K562 (cell line): Measurements from ENCODE around the gene ARL2. TPM values are rescaled to one million over a fixed set of nuclear protein-coding genes. Genes with fewer than 3 reads are reported as not detected.

Experiments
- ATAC-seq: fragments of 200-7000 bp; cut with Tn5 transposase; 3 replicates; pipeline ENCODE4 v1.9.1; 2020; ENCODE audit warnings: moderate library complexity
- BruUV-seq: library from RNA; stranded (reverse); fragments of 400-500 nt; replicated peaks from 2 replicates; lab custom pipeline; 2021; lab: Mats Ljungman, UMichigan
- CTCF ChIA-PET: fragments of 300-600 bp; formaldehyde crosslinking; extraction: SDS; loops from one replicate; lab custom pipeline; 2021; ENCODE audit warnings: low intra/inter-chr PET ratio; lab: Yijun Ruan, JAX
- POLR2A ChIA-PET: fragments of 300-600, 350-650 bp; sonication (Branson Sonifier 250); formaldehyde crosslinking; extraction: SDS; loops from one replicate; lab custom pipeline; 2021; ENCODE audit warnings: antibody characterized with exemption, inconsistent platforms; lab: Yijun Ruan, JAX
- DNase-seq, 4 experiments: peaks; one replicate each; pipeline versions ENCODE4 v3.0.0 to v3.0.0-alpha.2; 2011 to 2018; ENCODE audit warnings: low spot score in 3 of 4, mixed read lengths in 3 of 4; ENCODE audit errors: extremely low read depth in 1 of 4
- FAIRE-seq: peaks from 2 replicates; lab custom pipeline; 2011; peaks lifted over from hg19 to GRCh38; lab: Jason Lieb, UNC
- H2AFZ ChIP-seq: 2 replicates; pipeline ENCODE4 v1.6.0; 2011; ENCODE audit warnings: low read depth, low read length, control low read depth, inconsistent platforms
- H3K27ac ChIP-seq: fragments of 200-600 bp; 3 replicates; pipeline ENCODE4 v1.8.0; 2011; ENCODE audit warnings: low read depth, mild to moderate bottlenecking, control low read depth, inconsistent platforms, low read length, moderate library complexity, mixed read lengths; ENCODE audit errors: extremely low read depth
- H3K27me3 ChIP-seq, 2 experiments: fragments of 300-600 bp in 1 of 2; 2 replicates in 1 of 2; 3 replicates in 1 of 2; pipeline versions ENCODE4 v1.6.0 to v1.8.0; 2011; ENCODE audit warnings: inconsistent platforms in 2 of 2, low read length in 2 of 2, mild to moderate bottlenecking in 1 of 2, mixed read lengths in 1 of 2, moderate library complexity in 1 of 2; ENCODE audit not compliant: control insufficient read depth in 2 of 2, insufficient read depth in 2 of 2
- H3K36me3 ChIP-seq: fragments of 300-600 bp; 3 replicates; pipeline ENCODE4 v1.8.0; 2011; ENCODE audit warnings: mild to moderate bottlenecking, low read length, inconsistent platforms; ENCODE audit not compliant: control insufficient read depth, insufficient read depth
- H3K4me1 ChIP-seq, 2 experiments: fragments of 200-600 bp in 1 of 2; replicated peaks in 1 of 2; 2 replicates in 1 of 2; 3 replicates in 1 of 2; pipeline versions ENCODE4 v1.5.1 to v1.8.0; 2011; ENCODE audit warnings: inconsistent platforms in 2 of 2, low read length in 2 of 2, mild to moderate bottlenecking in 1 of 2, mixed read lengths in 1 of 2, moderate library complexity in 1 of 2; ENCODE audit not compliant: control insufficient read depth in 2 of 2, insufficient read depth in 2 of 2
- H3K4me2 ChIP-seq: 2 replicates; pipeline ENCODE4 v1.6.1; 2011; ENCODE audit warnings: low read length, control low read depth, inconsistent platforms, mixed read lengths; ENCODE audit not compliant: insufficient read depth
- H3K4me3 ChIP-seq: fragments of 200-600 bp; sonication (generic), shearing (Covaris generic); 2 replicates; pipeline ENCODE4 v1.5.1; 2016; ENCODE audit warnings: control low read depth, inconsistent platforms
- H3K79me2 ChIP-seq: fragments of 200-600 bp; 3 replicates; pipeline ENCODE4 v1.8.0; 2011; ENCODE audit warnings: low read length, inconsistent platforms; ENCODE audit not compliant: control insufficient read depth, insufficient read depth
- H3K9ac ChIP-seq, 2 experiments: 2 replicates each; pipeline versions ENCODE4 v1.6.0 to v1.6.1; 2011; ENCODE audit warnings: low read depth in 2 of 2, low read length in 2 of 2, control low read depth in 1 of 2, inconsistent platforms in 1 of 2, mild to moderate bottlenecking in 1 of 2, mixed read lengths in 1 of 2; ENCODE audit not compliant: insufficient read depth in 1 of 2
- H3K9me1 ChIP-seq: one replicate; pipeline ENCODE4 v1.6.0; 2011; ENCODE audit warnings: inconsistent platforms, mild to moderate bottlenecking, low read length, moderate library complexity; ENCODE audit not compliant: control insufficient read depth, insufficient read depth
- H3K9me3 ChIP-seq: replicated peaks from 2 replicates; pipeline ENCODE4 v1.5.1; 2011; ENCODE audit warnings: low read depth, low read length, inconsistent platforms; ENCODE audit not compliant: control insufficient read depth, insufficient read depth
- H4K20me1 ChIP-seq: replicated peaks from 2 replicates; pipeline ENCODE4 v1.6.1; 2011; ENCODE audit warnings: low read length, inconsistent platforms, mixed read lengths; ENCODE audit not compliant: control insufficient read depth, insufficient read depth
- ETV1 ChIP-seq: fragments of 450-650 bp; conservative IDR thresholded peaks from 2 replicates; pipeline ENCODE4 v1.6.1; 2016; ENCODE audit warnings: missing genetic modification characterization, control low read depth, low read depth, missing compliant biosample characterization
- GABPA ChIP-seq: fragments of 200-800 bp; sonication (Bioruptor generic); conservative IDR thresholded peaks from 2 replicates; pipeline ENCODE4 v1.6.1; 2016; ENCODE audit warnings: low read depth, missing genetic modification characterization, missing compliant biosample characterization
- KDM4B ChIP-seq, 2 experiments: fragments of 450-650 bp in 1 of 2; sonication (generic) in 1 of 2; IDR thresholded peaks; 2 replicates each; pipeline ENCODE4 v1.6.1; 2016 to 2017; ENCODE audit warnings: borderline replicate concordance in 2 of 2, antibody characterized with exemption in 1 of 2, low read depth in 1 of 2, mild to moderate bottlenecking in 1 of 2
- PRMT5 ChIP-seq: sonication (generic); formaldehyde crosslinking; IDR thresholded peaks from 2 replicates; pipeline ENCODE4 v1.5.0; 2020; ENCODE audit warnings: missing genetic modification reagents
- TEAD2 ChIP-seq: fragments of 450-650 bp; IDR thresholded peaks from 2 replicates; pipeline ENCODE4 v1.6.1; 2016; ENCODE audit warnings: missing genetic modification characterization, control low read depth, missing compliant biosample characterization
- ZFX ChIP-seq: sonication (generic); formaldehyde crosslinking; IDR thresholded peaks from 2 replicates; pipeline ENCODE4 v1.8.0; 2022; ENCODE audit warnings: mild to moderate bottlenecking, missing genetic modification reagents, moderate library complexity
- ZNF280B ChIP-seq: fragments of 250-450 bp; sonication (Bioruptor Pico); IDR thresholded peaks from 2 replicates; pipeline ENCODE4 v1.5.1; 2021; ENCODE audit warnings: mild to moderate bottlenecking
- ZNF311 ChIP-seq: fragments of 250-450 bp; sonication (Bioruptor Pico); IDR thresholded peaks from 2 replicates; pipeline ENCODE4 v1.4.0; 2020; ENCODE audit warnings: mild to moderate bottlenecking, moderate library complexity
- WGBS: fragments of 100-300 bp; shearing (Covaris generic); methylation state at CpG from one replicate; pipeline ENCODE4 v1.1.6; 2016; ENCODE audit warnings: low coverage, mixed read lengths; ENCODE audit not compliant: insufficient coverage; ENCODE audit errors: missing lambda C conversion rate; 5-methylcytosine and 5-hydroxymethylcytosine counted together
- in situ Hi-C: fragments of 300-500 bp; cut with MboI; formaldehyde crosslinking; loops from 4 replicates; pipeline ENCODE4 v1.15.0; 2018; ENCODE audit warnings: inconsistent platforms, mixed read lengths
- intact Hi-C: fragments of 100-400 bp; cut with micrococcal nuclease; formaldehyde crosslinking; loops from 2 replicates; pipeline ENCODE4 v1.14.2; 2022
- polyA plus RNA-seq, 8 experiments: library from polyadenylated mRNA; depleted of rRNA in 4 of 8; stranded (reverse) in 5 of 8; unstranded in 3 of 8; fragments of >200 nt; fragmentation: Nextera tagmentation in 2 of 8; fragmentation: Illumina TruSeq in 1 of 8; extraction: Ambion mirVana in 2 of 8; extraction: Trizol in 1 of 8; gene quantifications; 2 replicates each; pipeline versions ENCODE4 v1.2.1 to v1.2.3, GENCODE V29; 2011 to 2014; ENCODE audit warnings: inconsistent platforms in 1 of 8, missing spikeins in 1 of 8
- total RNA-seq, 7 experiments: library from RNA; depleted of rRNA in 6 of 7; stranded (reverse); fragments of >200 nt in 6 of 7; fragmentation: Illumina TruSeq in 2 of 7; extraction: Trizol in 2 of 7; gene quantifications; 2 replicates each; pipeline versions ENCODE4 v1.2.1 to v1.2.3, GENCODE V29; 2011 to 2021; ENCODE audit warnings: low replicate concordance in 1 of 7

The ARL2 gene
- total and polyA plus RNA-seq, 9 of the 15 experiments (the other 6 are each of a cell fraction or from before 2014, with no cell fraction given), result 5.7 to 154 (median 92.2) TPM

- no peak for FAIRE-seq
- DNase-seq, result no peak
- H3K4me3 ChIP-seq, result no peak overlapping the region
- intact Hi-C loops (no loop called here), in situ Hi-C loops (no loop called here)
- H3K4me1 ChIP-seq, result peaks cover 8 to 22% of the 10 kb centered on the region in 2 experiments
- ATAC-seq, result peak; percentile 11; the same call in 2 of the 3 replicates
- H3K36me3 ChIP-seq, result no peaks in the 10 kb centered on the region
- WGBS, result 64% methylated on average over 11 of the region's 11 CpGs
- H3K79me2 ChIP-seq, result no peaks in the 10 kb centered on the region
- no peaks in the 10 kb centered on the region for H4K20me1 ChIP-seq
- no peaks in the 10 kb centered on the region for H3K9me3 ChIP-seq
- TF ChIP-seq ZFX (CRISPR knock-in tag), result peak; percentile 36; the same call in 1 of the 2 replicates
- TF ChIP-seq PRMT5 (CRISPR knock-in tag), result no peak
- POLR2A ChIA-PET, result interaction anchor here (0.5 to 1.4 kb wide), 6 partner anchors 9 to 229 kb away, joined by 3 to 6 read pairs (median 3); partner anchors contain the start of gene SAC3D1
- H3K27me3 ChIP-seq, result no peaks in the 10 kb centered on the region
- H3K27ac ChIP-seq, result no peak overlapping the region; the same call in 2 of the 3 replicates
- peak overlapping the region; percentile 80 for H2AFZ ChIP-seq
- CTCF ChIA-PET, result no interaction called here
- H3K4me2 ChIP-seq, result no peak overlapping the region
- H3K9ac ChIP-seq, result peak overlapping the region in 1 of 2 experiments; percentile 90; a peak in 2 of 4 replicates
- BruUV-seq, result no TSS peak
- H3K9me1 ChIP-seq, result peaks cover 2% of the 10 kb centered on the region
Observed at GRCh38 chr11:65066315-65066714, 52.4 kb downstream of the ARL2 start.

- no TSS peak for BruUV-seq
- no peak for FAIRE-seq
- no peak for ATAC-seq
- H2AFZ ChIP-seq, result no peak overlapping the region
- no peak overlapping the region for H3K4me3 ChIP-seq
- H3K27ac ChIP-seq, result no peak overlapping the region
- peaks cover 8 to 20% of the 10 kb centered on the region in 2 experiments for H3K4me1 ChIP-seq
- in situ Hi-C loops, result no loop called here
- peaks cover 2% of the 10 kb centered on the region for H3K9me1 ChIP-seq
- H3K9me3 ChIP-seq, result no peaks in the 10 kb centered on the region
- H4K20me1 ChIP-seq, result no peaks in the 10 kb centered on the region
- WGBS, result 77% methylated on average over 3 of the region's 4 CpGs
- H3K9ac ChIP-seq, result peak overlapping the region in 1 of 2 experiments; percentile 90; a peak in 2 of 4 replicates
- H3K27me3 ChIP-seq, result no peaks in the 10 kb centered on the region
- H3K4me2 ChIP-seq, result no peak overlapping the region
- intact Hi-C loops, result no loop called here
- CTCF ChIA-PET, result no interaction called here
- H3K79me2 ChIP-seq, result no peaks in the 10 kb centered on the region
- no peak for DNase-seq
- no peaks in the 10 kb centered on the region for H3K36me3 ChIP-seq
- POLR2A ChIA-PET, result interaction anchor here (0.6 to 1.4 kb wide), 3 partner anchors 9 to 26 kb away, joined by 3 to 6 read pairs (median 4); partner anchors contain the start of gene SAC3D1
- no peak for TF ChIP-seq TEAD2 (tag)
- no peak for TF ChIP-seq GABPA (tag)
- no peak for TF ChIP-seq ZNF280B (CRISPR knock-in tag)
- TF ChIP-seq ZNF311 (CRISPR knock-in tag), result no peak
- TF ChIP-seq ETV1 (tag), result no peak
- no peak for TF ChIP-seq KDM4B (IDR thresholded peaks at IDR 0.05; ENCODE audit: borderline replicate concordance in 2 of 2, low read depth in 1 of 2)
Observed at GRCh38 chr11:65066805-65067291, 52.9 kb downstream of the ARL2 start.
